GM23248 (cell line): ENCODE measurements around the gene KRT14. TPM values are rescaled to one million over a fixed set of nuclear protein-coding genes. Genes with fewer than 3 reads are reported as not detected.

Experiments
- DNase-seq: peaks from one replicate; pipeline ENCODE4 v3.0.0-alpha.2; 2015
- H2AFZ ChIP-seq: fragments of 200-600 bp; sonication (generic); 2 replicates; pipeline ENCODE4 v1.6.1; 2016; ENCODE audit warnings: antibody characterized with exemption
- H3F3A ChIP-seq: fragments of 200-600 bp; sonication (generic); 2 replicates; pipeline ENCODE4 v1.6.1; 2016; ENCODE audit warnings: mild to moderate bottlenecking, antibody characterized with exemption, mixed run types; ENCODE audit not compliant: insufficient read depth
- H3K27ac ChIP-seq: fragments of 200-600 bp; sonication (generic); 2 replicates; pipeline ENCODE4 v1.5.1; 2016; ENCODE audit warnings: mild to moderate bottlenecking
- H3K27me3 ChIP-seq: fragments of 200-600 bp; sonication (generic); replicated peaks from 2 replicates; pipeline ENCODE4 v1.6.1; 2016; ENCODE audit warnings: mild to moderate bottlenecking; ENCODE audit not compliant: insufficient read depth
- H3K36me3 ChIP-seq: fragments of 200-600 bp; sonication (generic); 2 replicates; pipeline ENCODE4 v1.6.1; 2016; ENCODE audit warnings: low read depth, mild to moderate bottlenecking
- H3K4me1 ChIP-seq: fragments of 200-600 bp; sonication (generic); 2 replicates; pipeline ENCODE4 v1.6.1; 2016; ENCODE audit warnings: mild to moderate bottlenecking; ENCODE audit not compliant: insufficient read depth
- H3K4me2 ChIP-seq: fragments of 200-600 bp; sonication (generic); one replicate; pipeline ENCODE4 v1.6.1; 2016; ENCODE audit warnings: mild to moderate bottlenecking; ENCODE audit not compliant: unreplicated experiment
- H3K4me3 ChIP-seq: fragments of 200-600 bp; sonication (generic); 2 replicates; pipeline ENCODE4 v1.5.1; 2016; ENCODE audit warnings: mild to moderate bottlenecking
- H3K79me2 ChIP-seq: fragments of 200-600 bp; sonication (generic); 2 replicates; pipeline ENCODE4 v1.6.1; 2016; ENCODE audit warnings: mild to moderate bottlenecking; ENCODE audit not compliant: insufficient read depth
- H3K9ac ChIP-seq: fragments of 200-600 bp; sonication (generic); 2 replicates; pipeline ENCODE4 v1.6.1; 2016; ENCODE audit warnings: mild to moderate bottlenecking
- H3K9me2 ChIP-seq: fragments of 200-600 bp; sonication (generic); 2 replicates; pipeline ENCODE4 v1.6.1; 2016; ENCODE audit warnings: mixed run types, mild to moderate bottlenecking, moderate library complexity; ENCODE audit not compliant: insufficient read depth
- H3K9me3 ChIP-seq: fragments of 200-600 bp; sonication (generic); one replicate; pipeline ENCODE4 v1.6.1; 2017; ENCODE audit warnings: low read depth
- H4K20me1 ChIP-seq: fragments of 200-600 bp; sonication (generic); 2 replicates; pipeline ENCODE4 v1.6.0; 2016; ENCODE audit not compliant: insufficient read depth
- EZH2 ChIP-seq: fragments of 200-600 bp; sonication (generic); IDR thresholded peaks from 2 replicates; pipeline ENCODE4 v1.6.1; 2018; ENCODE audit warnings: antibody characterized with exemption, mild to moderate bottlenecking; ENCODE audit not compliant: insufficient read depth, poor library complexity, severe bottlenecking
- EZH2phosphoT487 ChIP-seq: fragments of 200-600 bp; sonication (generic); IDR thresholded peaks from 2 replicates; pipeline ENCODE4 v1.6.1; 2018; ENCODE audit warnings: antibody characterized with exemption, moderate library complexity, mild to moderate bottlenecking, low read depth; ENCODE audit not compliant: insufficient read depth
- WGBS, 2 experiments: methylation state at CpG; one replicate each; pipeline ENCODE4 v1.1.6; 2015 to 2017; ENCODE audit warnings: low lambda C conversion rate in 2 of 2, low coverage in 1 of 2; ENCODE audit errors: missing lambda C conversion rate in 2 of 2; 5-methylcytosine and 5-hydroxymethylcytosine counted together
- in situ Hi-C: fragments of 300-500 bp; cut with MboI; formaldehyde crosslinking; loops from 2 replicates; pipeline ENCODE4 v1.15.0; 2020
- polyA plus RNA-seq: library from polyadenylated mRNA; unstranded; fragments of >200 nt; fragmentation: Nextera tagmentation; extraction: Ambion mirVana; gene quantifications from 2 replicates; pipeline ENCODE4 v1.2.1, GENCODE V29; 2016
- total RNA-seq: library from RNA; depleted of rRNA; stranded (reverse); fragments of >200 nt; shearing (Covaris generic); gene quantifications from 2 replicates; pipeline ENCODE4 v1.2.3, GENCODE V29; 2014

Gene KRT14
- total and polyA plus RNA-seq, 2 experiments from 2014 or later: 0.93 TPM; not detected in 1

GRCh38 chr17:41548844-41549595, 37.7 kb downstream of the KRT14 start:
- peak overlapping the region; percentile 71 for H3K27ac ChIP-seq
- TF ChIP-seq EZH2phosphoT487 (no peak), EZH2 (no peak)
- WGBS, 2 experiments: 15 to 19% methylated on average over 19 to 25 of the region's 25 CpGs

GRCh38 chr17:41547921-41548843, 38.5 kb downstream of the KRT14 start:
- Histone ChIP-seq H3K4me2 (peak overlapping the region; percentile 18), H3K9me2 (no peaks in the 10 kb centered on the region), H3K9me3 (no peaks in the 10 kb centered on the region), H3K36me3 (no peaks in the 10 kb centered on the region), H3K27me3 (no peaks in the 10 kb centered on the region), H2AFZ (peak overlapping the region; percentile 24; the same call in 1 of the 2 replicates), H3K9ac (peak overlapping the region; percentile 31), H3F3A (peaks cover 7% of the 10 kb centered on the region; the same call in 1 of the 2 replicates), H3K79me2 (no peaks in the 10 kb centered on the region), H3K4me1 (peaks cover 16% of the 10 kb centered on the region), H4K20me1 (no peaks in the 10 kb centered on the region), H3K27ac (peak overlapping the region; percentile 71), H3K4me3 (no peak overlapping the region)
- TF ChIP-seq EZH2: no peak
- no peak for TF ChIP-seq EZH2phosphoT487
- WGBS, 2 experiments: 37 to 39% methylated on average over 23 of the region's 23 CpGs
- in situ Hi-C loops: no loop called here
- DNase-seq: peak; percentile 100

More at GRCh38 chr17:41548844-41549595, 37.7 kb downstream of the KRT14 start:
- H3K4me1 ChIP-seq: peaks cover 16% of the 10 kb centered on the region
- no peaks in the 10 kb centered on the region for H3K9me2 ChIP-seq
- peak; percentile 95 for DNase-seq
- no peaks in the 10 kb centered on the region for H3K27me3 ChIP-seq
- H2AFZ ChIP-seq: peak overlapping the region; percentile 75
- in situ Hi-C loops: no loop called here
- H3K4me2 ChIP-seq: peak overlapping the region; percentile 20
- H3F3A ChIP-seq: peaks cover 7% of the 10 kb centered on the region; the same call in 1 of the 2 replicates
- no peaks in the 10 kb centered on the region for H3K9me3 ChIP-seq
- no peaks in the 10 kb centered on the region for H4K20me1 ChIP-seq
- no peaks in the 10 kb centered on the region for H3K36me3 ChIP-seq
- peak overlapping the region; percentile 30 for H3K9ac ChIP-seq
- H3K79me2 ChIP-seq: no peaks in the 10 kb centered on the region
- no peak overlapping the region for H3K4me3 ChIP-seq

- Histone ChIP-seq H3K4me1 (peaks cover 16% of the 10 kb centered on the region), H3K9ac (peak overlapping the region; percentile 31; the same call in 1 of the 2 replicates), H3K27ac (peak overlapping the region; percentile 44), H3K4me3 (no peak overlapping the region), H3K4me2 (no peak overlapping the region), H3K27me3 (no peaks in the 10 kb centered on the region), H3K9me3 (no peaks in the 10 kb centered on the region), H4K20me1 (no peaks in the 10 kb centered on the region), H3K36me3 (no peaks in the 10 kb centered on the region), H3K9me2 (no peaks in the 10 kb centered on the region), H3K79me2 (no peaks in the 10 kb centered on the region), H3F3A (peaks cover 7% of the 10 kb centered on the region; the same call in 1 of the 2 replicates), H2AFZ (peak overlapping the region; percentile 24; the same call in 1 of the 2 replicates)
- TF ChIP-seq EZH2phosphoT487 (no peak), EZH2 (no peak)
- 82 to 84% methylated on average over 9 of the region's 9 CpGs for WGBS, 2 experiments
- no peak for DNase-seq
- in situ Hi-C loops: no loop called here
Measured at GRCh38 chr17:41547378-41547841, 39.3 kb downstream of the KRT14 start.

- H3K9me3 ChIP-seq: no peaks in the 10 kb centered on the region
- H3K36me3 ChIP-seq: no peaks in the 10 kb centered on the region
- DNase-seq: no peak
- peaks cover 7% of the 10 kb centered on the region; the same call in 1 of the 2 replicates for H3F3A ChIP-seq
- no peaks in the 10 kb centered on the region for H3K9me2 ChIP-seq
- in situ Hi-C loops: no loop called here
- WGBS, 2 experiments: 98% methylated on average over 3 of the region's 3 CpGs
- TF ChIP-seq EZH2phosphoT487: no peak
- TF ChIP-seq EZH2: no peak
- H2AFZ ChIP-seq: no peak overlapping the region
- no peaks in the 10 kb centered on the region for H4K20me1 ChIP-seq
- no peak overlapping the region for H3K4me3 ChIP-seq
- no peaks in the 10 kb centered on the region for H3K27me3 ChIP-seq
- no peak overlapping the region for H3K27ac ChIP-seq
- H3K4me2 ChIP-seq: no peak overlapping the region
- peaks cover 16% of the 10 kb centered on the region for H3K4me1 ChIP-seq
- no peaks in the 10 kb centered on the region for H3K79me2 ChIP-seq
- no peak overlapping the region for H3K9ac ChIP-seq
Measured at GRCh38 chr17:41546819-41547218, 39.9 kb downstream of the KRT14 start.
